ENCODE measurements around the gene NCF4. TPM values are rescaled to one million over a fixed set of nuclear protein-coding genes. Genes with fewer than 3 reads are reported as not detected.

Gene NCF4
- polyA plus RNA-seq, result 1 to 10 TPM in 2 of 3 donors, under 1 TPM in 1; 0.75 to 3.1 (median 3.0) TPM

DNA sequence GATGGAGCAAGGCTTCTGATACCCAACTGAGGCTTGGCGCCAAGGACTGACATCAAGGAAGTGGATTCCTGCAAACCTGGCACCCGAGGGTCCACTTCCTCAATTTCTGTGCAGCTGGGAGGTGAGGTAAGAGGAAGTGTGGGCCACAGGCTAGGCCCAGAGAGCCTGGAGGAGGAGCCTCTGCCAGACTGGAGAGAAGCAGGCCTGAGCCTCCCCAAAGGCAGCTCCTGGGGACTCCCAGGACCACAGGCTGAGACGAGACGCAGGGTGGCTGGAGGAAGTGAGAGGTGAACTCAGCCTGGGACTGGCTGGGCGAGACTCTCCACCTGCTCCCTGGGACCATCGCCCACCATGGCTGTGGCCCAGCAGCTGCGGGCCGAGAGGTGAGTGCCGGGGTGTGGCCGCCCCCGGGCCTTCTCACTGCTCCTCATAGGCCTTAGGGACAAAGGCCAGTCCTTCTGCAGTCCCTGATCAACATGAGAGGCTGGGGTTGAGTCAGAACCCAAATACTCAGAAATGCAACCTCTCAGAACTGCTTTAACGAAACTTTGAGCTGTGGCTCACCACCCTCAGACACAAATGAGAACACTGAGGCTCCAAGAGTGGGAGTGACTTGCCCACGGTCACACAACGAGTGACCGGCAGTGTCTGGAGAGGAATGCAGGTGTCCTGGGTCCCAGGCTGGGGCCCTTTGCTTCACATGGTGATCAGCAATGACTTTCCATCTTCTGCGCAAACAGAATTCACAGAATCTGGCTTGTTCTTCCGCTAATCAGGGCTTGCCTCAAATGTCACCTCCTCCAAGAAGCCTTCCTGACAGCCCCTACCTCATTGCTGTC is at the start of gene NCF4:
Gene NCF4 (plus strand): TSS at position 186 of the 839 bp plus-strand sequence. CDS start 166 bp downstream, at position 352.
- no peaks in the 10 kb centered on the region for H3K9me3 Mint-ChIP-seq
- peak within 1 kb of the TSS in 4 of 6 donors; percentile 31 to 64 (median 44) for H3K27ac Mint-ChIP-seq
- peak within 1 kb of the TSS in 1 of 5 donors; percentile 21 for H3K4me3 Mint-ChIP-seq
- H3K4me1 Mint-ChIP-seq, result peaks cover 6 to 7% of the 10 kb centered on the region in 2 donors
- no peaks in the 10 kb centered on the region for H3K36me3 Mint-ChIP-seq
- DNase-seq, result no peak
- peaks cover 2 to 7% (median 4%) of the 10 kb centered on the region in 3 donors for H3K27me3 Mint-ChIP-seq (ENCODE audit: low read depth in 3 of 3)

DNA sequence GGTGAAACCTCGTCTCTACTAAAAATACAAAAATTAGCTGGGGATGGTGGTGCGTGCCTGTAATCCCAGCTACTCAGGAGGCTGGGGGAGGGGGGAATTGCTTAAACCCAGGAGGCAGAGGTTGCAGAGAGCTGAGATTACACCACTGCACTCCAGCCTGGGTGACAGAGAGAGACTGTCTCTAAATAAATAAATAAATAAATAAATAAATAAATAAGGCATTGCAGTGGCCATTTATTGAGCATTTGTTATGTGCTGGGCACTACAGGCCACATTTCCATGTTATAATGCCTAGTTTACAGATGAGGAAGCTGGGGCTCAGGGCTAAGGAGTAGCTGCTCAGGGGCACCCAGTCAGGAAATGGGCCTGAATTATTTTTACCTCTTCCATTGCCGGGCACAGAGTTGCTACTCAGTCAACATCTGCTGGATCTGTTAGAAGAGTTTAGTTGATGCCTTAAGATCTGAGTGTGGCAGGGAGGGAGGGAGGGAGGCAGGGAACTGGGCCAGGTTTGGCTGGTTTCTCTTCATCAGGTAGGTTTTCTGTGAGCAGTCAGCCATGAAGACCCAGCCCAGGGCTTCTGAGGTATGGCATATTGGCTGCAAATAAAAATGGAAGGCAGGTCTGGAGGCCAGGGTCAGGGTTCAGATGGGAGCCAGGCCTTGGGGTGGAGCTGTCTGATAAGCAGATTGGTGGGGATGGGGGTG is 49.6 kb upstream of the NCF4 start:
- Mint-ChIP-seq H3K27ac (no peak overlapping the region), H3K36me3 (no peaks in the 10 kb centered on the region), H3K27me3 (ENCODE audit: low read depth in 3 of 3) (peaks cover 0 to 13% (median 13%) of the 10 kb centered on the region in 3 donors), H3K4me3 (no peak overlapping the region), H3K9me3 (no peaks in the 10 kb centered on the region), H3K4me1 (no peaks in the 10 kb centered on the region)
- DNase-seq, result no peak

DNA sequence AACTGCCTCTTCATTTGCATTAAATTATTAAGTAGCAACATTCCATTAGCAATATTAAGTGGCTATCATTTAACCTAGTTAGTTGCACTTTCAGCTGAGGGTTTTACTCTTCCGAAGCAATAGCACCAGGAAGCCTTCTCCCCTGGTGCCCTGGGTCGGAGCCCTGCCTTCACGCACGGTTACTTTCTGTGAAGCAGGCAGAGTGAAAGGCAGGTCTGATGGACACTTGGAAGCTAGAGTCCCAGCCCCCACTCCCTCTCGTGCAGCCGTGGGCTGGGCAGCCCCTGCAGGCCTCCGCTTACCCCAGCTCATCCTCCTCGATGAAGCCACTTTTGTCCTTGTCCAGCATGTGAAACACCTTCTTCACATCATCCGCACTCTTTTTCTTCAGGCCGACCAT is 46.0 kb upstream of the NCF4 start:
- no peaks in the 10 kb centered on the region for H3K9me3 Mint-ChIP-seq
- no peaks in the 10 kb centered on the region for H3K36me3 Mint-ChIP-seq
- H3K27me3 Mint-ChIP-seq (ENCODE audit: low read depth in 3 of 3), result peaks cover 6 to 17% (median 9%) of the 10 kb centered on the region in 3 donors
- no peak for DNase-seq
- H3K4me3 Mint-ChIP-seq, result no peak overlapping the region
- H3K27ac Mint-ChIP-seq, result no peak overlapping the region
- peaks cover 0 to 1% of the 10 kb centered on the region in 2 donors for H3K4me1 Mint-ChIP-seq

DNA sequence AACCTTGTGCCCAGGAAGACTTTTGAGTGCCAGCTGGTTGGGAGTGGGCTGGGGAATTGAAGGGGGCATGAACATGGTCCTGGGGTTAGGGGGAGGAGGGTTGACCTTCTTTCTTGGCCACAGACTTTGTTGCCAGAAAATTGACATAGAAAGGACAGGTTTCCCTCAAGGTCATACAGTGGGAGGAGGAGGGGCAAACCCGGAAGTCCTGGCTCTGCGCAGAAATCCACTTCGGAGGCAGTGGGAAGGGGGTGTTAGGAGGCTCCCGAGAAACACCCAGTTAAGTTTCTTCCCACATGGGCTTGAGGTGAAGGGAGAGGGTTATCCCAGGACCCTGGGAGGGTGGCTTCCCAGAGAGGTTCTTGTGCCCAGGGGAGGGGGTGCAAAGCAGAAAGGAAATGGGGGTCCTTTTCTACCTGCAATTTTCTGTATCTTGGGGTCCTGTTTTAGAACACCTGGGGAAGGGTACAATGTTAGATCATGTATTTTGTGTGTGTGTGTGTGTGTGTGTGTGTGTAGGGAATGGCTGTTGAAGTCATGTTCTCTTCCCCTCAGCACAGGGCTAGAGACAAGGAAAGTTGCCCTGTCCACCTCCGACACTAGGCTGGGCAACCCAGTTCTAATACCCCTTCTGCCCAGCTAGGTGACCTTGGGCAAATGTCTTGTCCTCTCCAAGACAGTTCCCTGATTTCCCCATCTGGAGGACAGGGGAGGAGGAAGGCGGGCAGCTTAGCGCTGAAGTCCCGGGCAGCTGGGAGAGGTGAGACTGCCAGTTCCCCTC is 45.1 kb upstream of the NCF4 start:
- Mint-ChIP-seq H3K36me3 (no peaks in the 10 kb centered on the region), H3K4me1 (peaks cover 0 to 1% of the 10 kb centered on the region in 2 donors), H3K27me3 (ENCODE audit: low read depth in 3 of 3) (peaks cover 6 to 20% (median 9%) of the 10 kb centered on the region in 3 donors), H3K9me3 (no peaks in the 10 kb centered on the region), H3K4me3 (no peak overlapping the region), H3K27ac (no peak overlapping the region)
- DNase-seq, result no peak

DNA sequence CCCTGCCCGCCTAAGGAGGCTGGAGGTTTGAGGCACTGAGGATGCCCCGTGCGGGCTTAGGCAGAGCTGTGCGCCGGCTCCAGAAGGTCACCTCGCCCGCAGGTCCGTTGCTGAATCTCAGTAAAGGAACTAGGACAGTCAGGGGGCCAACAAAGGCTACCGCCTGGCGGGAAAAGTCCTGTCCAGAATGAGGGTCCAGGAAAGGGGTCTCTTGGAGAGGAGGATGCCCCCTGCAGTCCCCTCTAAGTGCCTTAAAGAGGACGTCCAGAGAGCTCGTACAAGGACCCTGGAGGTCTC is 44.5 kb upstream of the NCF4 start:
- Mint-ChIP-seq H3K4me1 (peaks cover 0 to 1% of the 10 kb centered on the region in 2 donors), H3K27ac (no peak overlapping the region), H3K27me3 (ENCODE audit: low read depth in 3 of 3) (peaks cover 4 to 21% (median 9%) of the 10 kb centered on the region in 3 donors), H3K9me3 (no peaks in the 10 kb centered on the region), H3K4me3 (no peak overlapping the region), H3K36me3 (no peaks in the 10 kb centered on the region)
- no peak for DNase-seq

DNA sequence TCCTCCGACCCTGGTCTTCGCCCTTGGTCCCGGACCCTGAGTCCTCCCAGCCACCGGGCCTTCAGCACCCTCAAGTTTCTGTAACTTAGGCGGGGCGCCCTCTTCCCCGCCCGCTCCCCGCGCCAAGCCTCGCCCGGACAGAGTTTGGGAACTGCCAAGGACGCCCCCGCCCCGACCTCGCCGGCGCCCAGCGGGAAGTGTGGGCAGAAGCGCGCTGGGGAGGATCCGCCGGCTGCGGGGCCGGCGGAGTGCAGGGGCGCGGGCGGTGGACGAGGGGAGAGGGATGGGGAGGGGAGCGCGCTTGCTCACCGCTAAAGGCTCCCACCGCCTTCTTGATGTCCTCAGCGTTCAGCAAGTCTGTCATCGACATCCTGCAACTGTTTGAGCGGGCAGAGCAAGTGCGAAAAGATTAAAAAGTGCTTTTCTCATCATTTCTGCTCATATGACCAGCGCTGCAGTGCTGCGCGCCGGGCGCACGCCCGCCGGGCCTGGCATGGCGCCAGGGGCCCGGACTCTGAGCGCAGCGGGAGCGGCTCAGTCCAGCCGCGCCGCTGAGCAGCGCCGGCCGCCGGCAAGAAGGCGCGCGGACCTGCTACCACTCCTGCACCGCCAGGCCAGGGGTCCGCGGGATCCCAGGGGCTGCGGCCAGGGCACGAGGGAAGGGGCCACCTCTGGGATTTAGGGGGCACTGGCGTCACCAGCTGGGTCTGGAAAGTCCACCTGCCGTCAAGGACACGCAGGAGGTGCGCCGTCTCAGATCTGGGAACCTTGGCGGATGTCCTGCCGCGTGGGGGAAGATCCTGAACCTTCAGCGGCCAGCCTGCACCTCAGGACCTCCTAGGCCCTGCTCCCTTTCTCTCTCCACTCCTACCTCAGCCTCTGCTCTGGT is 43.9 kb upstream of the NCF4 start, which contains the start of gene PVALB:
Gene PVALB (minus strand): TSS at position 400 of the 889 bp plus-strand sequence. CDS start 30 bp downstream, at position 370.
- no peaks in the 10 kb centered on the region for H3K9me3 Mint-ChIP-seq
- no peaks in the 10 kb centered on the region for H3K36me3 Mint-ChIP-seq
- no peak for DNase-seq
- peaks cover 4 to 23% (median 9%) of the 10 kb centered on the region in 3 donors for H3K27me3 Mint-ChIP-seq (ENCODE audit: low read depth in 3 of 3)
- H3K4me3 Mint-ChIP-seq, result no peak within 1 kb of the TSS
- peaks cover 0 to 1% of the 10 kb centered on the region in 2 donors for H3K4me1 Mint-ChIP-seq
- H3K27ac Mint-ChIP-seq, result no peak within 1 kb of the TSS

DNA sequence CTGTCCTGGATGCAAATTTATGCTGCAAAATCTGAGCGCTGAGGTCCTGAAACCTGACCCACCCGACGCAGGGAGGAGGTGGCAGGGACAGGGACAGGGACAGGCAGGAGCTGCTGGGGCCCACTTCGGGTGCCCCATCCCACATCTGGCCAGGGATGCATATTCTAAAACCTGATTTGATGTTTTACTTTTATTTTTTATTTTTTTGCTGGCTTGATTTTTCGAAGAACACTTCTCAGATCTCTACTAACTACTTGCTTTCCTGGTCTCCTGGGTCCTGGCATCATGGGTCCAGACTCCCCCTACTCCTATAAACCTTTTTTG is 43.3 kb upstream of the NCF4 start:
- H3K36me3 Mint-ChIP-seq, result no peaks in the 10 kb centered on the region
- peaks cover 0 to 1% of the 10 kb centered on the region in 2 donors for H3K4me1 Mint-ChIP-seq
- no peak overlapping the region for H3K4me3 Mint-ChIP-seq
- no peaks in the 10 kb centered on the region for H3K9me3 Mint-ChIP-seq
- peaks cover 4 to 23% (median 9%) of the 10 kb centered on the region in 3 donors for H3K27me3 Mint-ChIP-seq (ENCODE audit: low read depth in 3 of 3)
- no peak for DNase-seq
- no peak overlapping the region for H3K27ac Mint-ChIP-seq

DNA sequence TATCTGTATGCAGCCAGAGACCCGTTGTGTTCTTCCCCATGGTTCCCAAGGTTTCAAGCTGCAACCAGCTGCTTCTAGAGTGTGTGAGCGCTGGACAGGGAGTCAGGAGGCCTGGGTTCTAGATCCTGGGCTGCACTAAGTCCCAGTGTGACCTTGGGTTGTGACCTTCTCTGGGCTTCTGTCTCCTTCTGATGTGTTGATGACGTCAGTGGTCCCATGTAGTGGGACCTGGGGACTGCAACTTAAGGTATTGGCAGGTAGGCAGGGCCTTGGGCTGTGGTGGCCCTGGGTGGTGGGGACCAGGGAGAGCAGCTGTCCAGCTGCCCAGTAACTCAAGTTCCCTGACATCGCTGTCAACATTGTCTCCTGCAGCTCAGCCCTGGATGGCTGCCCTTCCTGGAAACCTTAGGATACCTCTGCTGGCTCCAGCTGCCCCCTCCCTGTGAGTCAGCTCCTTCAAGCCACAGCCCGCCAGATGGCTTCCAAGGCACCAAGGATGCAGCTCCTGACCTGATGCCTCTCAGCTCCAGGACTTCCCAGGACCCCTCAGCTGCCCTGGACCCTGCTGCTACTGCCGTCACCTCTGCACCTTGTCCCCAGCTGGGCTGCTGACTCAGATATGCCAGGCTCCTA is 42.7 kb upstream of the NCF4 start:
- Mint-ChIP-seq H3K9me3 (no peaks in the 10 kb centered on the region), H3K27ac (no peak overlapping the region), H3K27me3 (ENCODE audit: low read depth in 3 of 3) (peaks cover 7 to 23% (median 9%) of the 10 kb centered on the region in 3 donors), H3K36me3 (no peaks in the 10 kb centered on the region), H3K4me1 (peaks cover 0 to 1% of the 10 kb centered on the region in 2 donors), H3K4me3 (no peak overlapping the region)
- DNase-seq, result no peak

DNA sequence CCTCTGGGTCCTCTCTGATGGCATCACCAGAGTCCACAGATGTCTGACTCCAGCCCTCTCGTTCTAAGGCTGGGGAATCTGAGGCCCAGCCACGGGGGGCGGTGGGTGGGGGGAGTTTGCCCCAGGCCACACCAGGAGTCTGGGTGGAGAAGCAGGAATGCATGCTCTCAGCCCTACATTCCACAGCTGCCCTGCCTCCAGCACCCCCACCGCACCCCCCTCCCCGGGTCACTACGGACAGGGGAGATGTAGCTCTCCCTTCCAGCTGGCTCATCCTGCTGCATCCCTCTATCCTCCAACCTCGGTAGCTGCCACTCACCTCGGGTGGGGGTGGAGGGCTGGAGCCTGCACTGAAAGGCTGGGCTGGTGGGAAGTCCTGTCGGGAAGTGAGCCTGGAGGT is 41.7 kb upstream of the NCF4 start:
- DNase-seq, result no peak
- peaks cover 7 to 16% (median 9%) of the 10 kb centered on the region in 3 donors for H3K27me3 Mint-ChIP-seq (ENCODE audit: low read depth in 3 of 3)

DNA sequence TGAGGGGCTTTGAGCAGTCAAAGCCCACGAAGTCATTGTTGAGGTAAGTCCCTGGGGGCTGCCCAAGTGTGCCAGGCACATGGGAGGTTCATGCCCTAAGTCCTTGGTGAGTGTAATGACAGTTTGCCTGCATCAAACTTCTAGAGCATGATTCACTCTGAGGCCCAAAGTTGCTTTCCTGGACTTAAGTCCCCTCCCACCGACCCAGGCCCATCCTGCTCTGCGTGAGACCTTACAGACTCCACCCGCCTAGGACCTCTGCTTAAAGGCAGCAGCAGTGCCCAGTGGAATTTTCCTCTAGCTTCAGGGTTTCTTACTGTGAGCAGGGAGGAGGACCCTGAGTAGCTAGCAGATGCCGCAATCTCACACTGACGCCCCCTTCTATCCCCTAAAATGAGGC is 38.2 kb upstream of the NCF4 start:
- DNase-seq, result no peak
- no peak overlapping the region for H3K4me3 Mint-ChIP-seq
- no peaks in the 10 kb centered on the region for H3K9me3 Mint-ChIP-seq
- no peak overlapping the region for H3K27ac Mint-ChIP-seq
- H3K27me3 Mint-ChIP-seq (ENCODE audit: low read depth in 3 of 3), result peaks cover 4 to 13% (median 10%) of the 10 kb centered on the region in 3 donors
- no peaks in the 10 kb centered on the region for H3K36me3 Mint-ChIP-seq
- H3K4me1 Mint-ChIP-seq, result peaks cover 0 to 1% of the 10 kb centered on the region in 2 donors

More for the DNA sequence above, 41.7 kb upstream of the NCF4 start:
- H3K4me1 Mint-ChIP-seq, result peaks cover 0 to 1% of the 10 kb centered on the region in 2 donors
- H3K27ac Mint-ChIP-seq, result no peak overlapping the region
- no peaks in the 10 kb centered on the region for H3K36me3 Mint-ChIP-seq
- H3K9me3 Mint-ChIP-seq, result no peaks in the 10 kb centered on the region
- no peak overlapping the region for H3K4me3 Mint-ChIP-seq

DNA sequence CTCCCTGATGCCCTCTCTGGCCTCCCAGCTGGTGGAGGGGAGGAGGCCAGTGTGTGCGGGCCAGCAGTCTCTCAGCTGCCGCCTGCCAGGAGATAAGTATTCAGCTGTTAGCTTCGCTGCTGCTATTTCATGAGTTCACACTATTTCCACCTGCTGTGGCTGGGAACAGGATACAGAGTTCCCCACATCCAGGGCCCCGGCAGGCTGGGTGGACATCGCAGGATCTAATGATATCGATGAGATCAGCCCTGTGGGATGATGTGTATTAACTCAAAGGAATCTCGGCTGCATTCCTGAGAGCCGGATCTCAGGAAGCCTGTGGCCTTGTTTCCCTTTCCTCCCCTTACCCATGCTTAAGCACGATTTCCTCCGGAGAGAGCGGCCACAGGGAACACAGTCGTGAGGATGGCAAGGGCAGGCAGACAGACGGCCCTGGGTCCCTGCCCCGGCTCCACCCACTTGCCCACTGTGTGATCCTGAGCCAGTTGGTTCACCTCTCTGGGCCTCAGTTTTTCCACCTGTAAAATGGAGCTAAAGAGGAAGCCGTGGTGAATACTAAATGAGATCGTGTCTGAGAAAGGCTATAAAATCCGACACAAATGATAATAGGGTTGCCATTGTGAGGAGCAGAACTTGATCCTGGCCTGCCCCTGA is 37.5 kb upstream of the NCF4 start:
- DNase-seq, result no peak
- no peaks in the 10 kb centered on the region for H3K9me3 Mint-ChIP-seq
- H3K27me3 Mint-ChIP-seq (ENCODE audit: low read depth in 3 of 3), result peaks cover 4 to 12% (median 6%) of the 10 kb centered on the region in 3 donors
- H3K4me3 Mint-ChIP-seq, result no peak overlapping the region
- H3K36me3 Mint-ChIP-seq, result no peaks in the 10 kb centered on the region
- H3K27ac Mint-ChIP-seq, result no peak overlapping the region
- no peaks in the 10 kb centered on the region for H3K4me1 Mint-ChIP-seq

DNA sequence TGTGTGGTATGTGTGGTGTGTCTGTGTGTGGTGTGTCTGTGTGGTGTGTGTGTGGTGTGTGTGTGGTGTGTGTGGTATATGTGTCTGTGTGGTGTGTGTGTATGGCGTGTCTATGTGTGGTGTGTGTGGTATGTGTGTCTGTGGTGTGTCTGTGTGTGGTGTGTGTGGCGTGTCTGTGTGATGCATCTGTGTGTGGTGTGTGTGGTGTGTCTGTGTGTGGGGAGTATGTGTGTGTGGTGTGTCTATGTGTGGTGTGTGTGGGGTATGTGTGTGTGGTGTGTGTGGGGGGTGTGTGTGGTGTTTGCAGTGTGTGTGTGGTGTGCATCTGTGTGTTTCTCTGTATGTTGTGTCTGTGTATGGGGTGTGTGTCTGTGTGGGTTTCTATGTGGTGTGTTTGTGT is 36.2 kb upstream of the NCF4 start:
- Mint-ChIP-seq H3K4me3 (no peak overlapping the region), H3K27me3 (ENCODE audit: low read depth in 3 of 3) (peaks cover 3 to 6% (median 4%) of the 10 kb centered on the region in 3 donors), H3K4me1 (no peaks in the 10 kb centered on the region), H3K9me3 (no peaks in the 10 kb centered on the region), H3K36me3 (no peaks in the 10 kb centered on the region), H3K27ac (peak overlapping the region in 1 of 6 donors; percentile 26)
- no peak for DNase-seq

Data from immature natural killer cell (primary cell).